HEK293T (cell line): ENCODE measurements around the gene DDIT4L.
"Not testable (repeated sequence)": the region's sequence is repeated elsewhere in the genome, so short reads cannot be mapped to it uniquely, and the experiment has no call there.

Experiments used
- BHLHE40 ChIP-seq: fragments of 450-650 bp; IDR thresholded peaks from 2 replicates; pipeline ENCODE4 v1.6.1; 2016; ENCODE audit warnings: mild to moderate bottlenecking, moderate library complexity, borderline replicate concordance
- CTBP1 ChIP-seq: fragments of 450-650 bp; IDR thresholded peaks from 2 replicates; pipeline ENCODE4 v1.6.1; 2016; ENCODE audit warnings: borderline replicate concordance
- FOXK2 ChIP-seq: fragments of 450-650 bp; IDR thresholded peaks from 2 replicates; pipeline ENCODE4 v1.6.1; 2016; ENCODE audit warnings: mild to moderate bottlenecking
- NFRKB ChIP-seq: fragments of 450-650 bp; IDR thresholded peaks from 2 replicates; pipeline ENCODE4 v1.6.1; 2016; ENCODE audit warnings: mild to moderate bottlenecking, moderate library complexity
- TARDBP ChIP-seq: fragments of 450-650 bp; IDR thresholded peaks from 2 replicates; pipeline ENCODE4 v1.6.1; 2016

- TF ChIP-seq TARDBP, NFRKB, BHLHE40, CTBP1, FOXK2: not testable (repeated sequence)
Observed at GRCh38 chr4:100137320-100137719, 52.9 kb downstream of the DDIT4L start.
